Left kidney (tissue), 2 donors: ENCODE data around the gene MPRIP. TPM values are rescaled to one million over a fixed set of nuclear protein-coding genes. Genes with fewer than 3 reads are reported as not detected.
A peak's percentile ranks its signal among the peaks of the same experiment; 100 is the strongest.
"Not testable (repeated sequence)": the region's sequence is repeated elsewhere in the genome, so short reads cannot be mapped to it uniquely, and the experiment has no call there.

Source experiments
- DNase-seq: peaks from one replicate; pipeline ENCODE4 v3.0.0-alpha.2; 2013
- polyA plus RNA-seq: library from polyadenylated mRNA; unstranded; fragments of 120-200 nt; gene quantifications from one replicate; pipeline ENCODE4 v1.2.1, GENCODE V29; 2013; ENCODE audit not compliant: insufficient read length

Gene MPRIP
- polyA plus RNA-seq, 1 donor, result 169 TPM

DNA sequence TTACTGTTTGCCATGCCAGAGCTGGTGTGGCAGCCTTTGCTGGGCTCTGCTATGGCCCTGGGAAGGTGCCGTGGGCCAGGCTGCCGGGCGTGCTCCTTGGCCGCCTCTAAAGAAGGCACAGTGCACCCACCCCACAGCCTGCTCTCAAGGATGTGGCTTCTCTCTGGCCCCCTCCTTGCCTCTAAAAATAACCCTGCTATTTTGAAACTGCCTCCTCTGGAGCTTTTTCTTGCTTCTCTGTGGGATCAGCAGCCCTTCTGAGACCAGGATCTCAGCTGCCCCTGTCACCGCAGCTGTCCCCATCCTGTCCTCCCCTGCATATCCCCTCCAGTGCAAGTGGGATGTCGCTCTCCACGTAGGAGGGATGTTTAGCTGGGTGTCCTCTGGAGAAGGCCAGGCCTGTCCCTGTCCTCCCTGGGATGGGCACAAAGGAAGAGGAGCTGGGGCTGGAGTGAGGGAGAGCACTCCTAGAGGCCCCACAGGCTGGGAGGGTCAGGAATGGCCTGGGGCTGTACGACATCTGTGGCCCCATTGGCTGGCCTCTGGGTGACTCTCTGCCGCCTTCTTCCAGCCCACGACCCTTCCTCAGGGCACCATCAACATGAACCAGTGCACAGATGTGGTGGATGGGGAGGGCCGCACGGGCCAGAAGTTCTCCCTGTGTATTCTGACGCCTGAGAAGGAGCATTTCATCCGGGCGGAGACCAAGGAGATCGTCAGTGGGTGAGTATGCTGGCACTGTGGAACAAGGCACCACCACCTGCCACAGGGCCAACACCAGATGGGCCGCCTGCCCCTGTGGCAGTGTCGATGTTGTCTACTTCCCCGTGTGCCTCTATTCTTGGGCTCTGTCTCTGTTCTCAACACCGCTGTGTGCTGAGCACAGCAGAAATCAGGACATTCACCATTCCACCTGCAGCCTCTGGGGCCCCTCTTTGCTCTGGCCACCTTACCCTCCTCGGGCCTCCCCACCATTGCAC lies 84.2 kb downstream of the MPRIP start:
- DNase-seq, result no peak

DNA sequence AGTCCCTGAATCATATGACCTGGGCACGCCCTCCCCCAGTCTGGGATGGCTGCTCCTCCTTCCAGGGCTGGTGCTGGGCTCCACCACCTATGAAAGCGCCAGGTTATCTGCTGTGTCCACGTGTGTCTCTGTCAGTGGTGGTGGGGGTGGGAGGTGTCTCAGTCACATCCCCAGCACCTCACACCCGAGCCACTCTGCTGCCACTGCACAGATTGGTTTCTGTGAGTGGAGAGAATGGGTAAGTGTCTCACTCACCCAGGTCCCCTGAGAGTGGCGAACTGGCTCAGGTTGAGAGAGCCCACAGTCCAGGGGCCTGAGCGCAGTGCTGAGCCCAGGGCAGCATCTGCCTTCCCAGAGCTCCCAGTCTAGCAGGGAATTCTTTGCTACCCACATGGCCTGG lies 84.9 kb downstream of the MPRIP start:
- no peak for DNase-seq

DNA sequence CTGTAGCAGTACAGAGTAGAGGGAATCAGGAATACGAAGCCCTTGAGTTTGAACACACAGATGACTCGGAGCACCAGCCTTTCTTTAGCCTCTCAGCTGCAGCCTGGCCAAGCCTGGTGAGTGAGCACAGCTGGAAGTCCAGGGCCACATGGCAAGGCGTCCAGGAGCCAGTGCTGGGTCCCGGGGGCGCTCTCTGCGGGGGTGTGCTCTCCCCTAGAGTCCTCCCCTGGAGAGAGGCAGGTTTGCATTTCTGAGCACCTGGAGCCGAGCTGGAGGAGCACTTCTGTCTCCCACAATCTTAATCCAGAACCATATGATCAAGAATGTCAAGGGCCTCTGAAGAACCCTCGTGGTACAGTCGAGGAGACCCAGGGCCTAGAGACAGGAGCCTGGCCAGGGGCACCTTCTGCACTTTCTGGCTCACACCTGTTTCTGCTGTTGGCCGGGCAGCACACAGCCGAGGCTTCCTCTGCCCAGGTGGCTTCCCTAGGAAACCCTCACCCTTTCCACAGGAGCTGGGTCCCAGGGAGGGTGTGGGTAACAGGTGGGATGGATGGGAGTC lies 85.6 kb downstream of the MPRIP start:
- DNase-seq, result no peak

DNA sequence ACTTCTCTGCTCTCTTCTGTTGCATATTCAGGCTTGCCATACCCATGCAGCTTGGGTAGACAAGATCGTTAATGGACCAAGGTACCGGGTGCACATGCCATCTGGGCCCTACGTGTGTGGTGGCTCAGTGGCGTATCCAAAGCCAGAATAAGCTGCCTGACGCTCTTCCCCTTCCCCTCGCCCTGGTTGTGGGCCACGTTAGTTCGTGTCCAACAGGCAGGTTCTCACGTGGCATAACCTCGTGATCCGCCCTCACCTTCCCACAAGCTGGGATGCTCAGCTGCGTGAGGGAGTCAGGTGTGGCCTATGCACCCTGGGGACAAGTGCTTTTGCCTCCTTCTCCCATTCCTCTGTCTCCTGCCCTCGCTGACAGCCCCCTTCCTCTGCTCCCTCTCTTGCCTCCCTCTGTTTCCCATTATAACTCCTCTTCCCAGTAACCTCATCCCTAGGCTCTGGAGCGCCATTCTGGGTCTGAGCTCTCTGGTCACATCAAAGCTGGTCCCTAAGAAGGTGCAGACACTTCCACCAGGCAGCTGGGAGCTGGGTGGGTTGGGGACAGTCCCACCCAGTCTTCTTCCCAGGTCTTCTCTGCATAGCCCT lies 86.3 kb downstream of the MPRIP start:
- no peak for DNase-seq

DNA sequence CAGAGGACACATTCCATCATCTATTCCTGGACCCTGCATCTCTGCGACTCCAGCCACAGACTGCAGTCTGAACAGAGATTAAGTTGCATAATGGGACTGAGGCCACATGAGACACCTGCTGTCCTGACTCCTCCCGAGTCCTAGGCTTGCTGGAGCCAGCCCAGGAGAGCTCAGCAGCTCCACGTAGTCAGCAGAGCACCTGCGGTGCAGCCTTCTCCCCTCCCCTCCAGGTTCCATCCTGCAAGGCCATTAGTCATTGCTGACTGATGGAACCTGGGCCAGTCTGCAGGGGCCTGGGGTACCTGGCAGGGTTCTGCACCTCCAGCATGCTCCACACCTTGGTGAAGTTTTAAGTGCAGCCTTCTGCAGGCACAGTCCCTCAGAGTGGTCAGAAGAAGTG lies 87.2 kb downstream of the MPRIP start:
- no peak for DNase-seq

DNA sequence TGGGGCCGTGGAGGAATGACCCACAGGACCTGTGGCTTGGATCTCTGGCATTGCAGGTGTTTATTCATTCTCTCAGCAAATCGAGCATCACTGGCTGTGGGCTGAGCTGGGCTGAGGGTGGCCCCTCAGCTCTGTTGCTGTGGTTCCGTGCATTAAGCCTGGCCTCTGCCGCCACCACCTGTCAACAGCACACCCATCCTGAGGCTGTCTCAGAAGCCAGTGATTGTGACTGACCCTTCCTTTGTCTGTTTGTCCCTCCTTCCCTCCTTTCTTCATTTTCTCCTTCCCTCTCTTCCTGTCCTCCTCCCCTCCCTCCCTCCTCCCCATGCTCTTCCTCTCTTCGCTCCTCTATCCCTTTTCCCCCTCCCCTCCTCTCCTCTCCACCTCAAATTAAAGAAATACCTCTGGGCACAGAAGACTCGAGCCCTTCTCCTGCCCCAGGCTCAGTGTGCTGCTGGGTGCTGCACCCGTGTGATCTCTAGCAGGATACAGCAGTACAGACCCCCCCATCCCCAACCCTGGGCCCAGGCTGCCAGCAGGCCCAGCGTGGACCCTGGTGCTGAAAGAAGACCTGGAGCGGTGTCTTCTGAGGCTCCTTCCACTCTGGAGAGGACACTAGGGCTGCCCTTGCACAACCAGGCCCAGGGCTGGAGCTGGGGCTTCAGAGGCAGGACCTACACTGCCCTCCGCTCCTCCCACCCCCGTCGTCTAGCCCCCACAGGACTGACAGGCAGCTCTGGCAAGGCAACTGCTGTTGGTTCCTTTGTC lies 88.0 kb downstream of the MPRIP start:
- DNase-seq, result no peak

DNA sequence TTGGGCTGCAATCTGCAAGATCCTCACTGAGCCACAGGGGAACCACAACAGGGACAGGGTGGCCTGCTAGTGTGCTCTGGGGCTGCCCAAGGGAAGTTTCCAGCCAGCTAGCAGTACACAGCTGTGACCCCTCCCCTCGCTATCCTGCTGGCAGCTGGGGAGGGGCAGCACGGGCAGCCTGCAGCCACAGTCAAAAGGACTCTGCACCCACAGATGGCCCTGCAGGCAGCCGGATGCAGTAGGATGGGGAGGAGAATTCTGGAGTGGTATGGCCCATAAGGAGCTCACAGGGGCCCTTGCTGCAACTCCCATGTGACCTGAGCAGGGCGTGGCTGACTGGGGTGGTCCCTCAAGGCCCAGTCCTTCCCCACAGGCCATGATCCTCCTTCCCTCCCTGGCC lies 89.6 kb downstream of the MPRIP start:
- DNase-seq, result no peak

DNA sequence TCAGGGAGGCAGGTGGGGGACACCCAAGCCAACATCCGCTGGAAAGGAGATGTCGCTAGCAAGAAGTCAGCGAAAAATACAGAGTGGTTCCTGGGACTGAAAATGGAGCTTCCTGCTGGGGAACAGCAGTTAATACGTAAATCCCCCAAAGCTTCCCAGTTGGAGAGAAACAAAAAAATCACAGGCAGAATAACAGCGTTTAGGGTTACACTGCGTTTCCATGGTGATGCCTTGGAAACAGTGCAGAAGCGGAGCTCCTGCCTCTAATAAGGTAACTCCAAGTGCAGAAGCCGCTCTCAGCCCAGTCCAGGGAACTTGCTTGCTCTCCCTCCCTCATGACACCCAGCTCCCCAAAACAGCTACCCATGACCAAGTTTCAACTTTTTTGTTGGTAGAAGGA lies 90.5 kb downstream of the MPRIP start:
- DNase-seq, result peak; percentile 76

DNA sequence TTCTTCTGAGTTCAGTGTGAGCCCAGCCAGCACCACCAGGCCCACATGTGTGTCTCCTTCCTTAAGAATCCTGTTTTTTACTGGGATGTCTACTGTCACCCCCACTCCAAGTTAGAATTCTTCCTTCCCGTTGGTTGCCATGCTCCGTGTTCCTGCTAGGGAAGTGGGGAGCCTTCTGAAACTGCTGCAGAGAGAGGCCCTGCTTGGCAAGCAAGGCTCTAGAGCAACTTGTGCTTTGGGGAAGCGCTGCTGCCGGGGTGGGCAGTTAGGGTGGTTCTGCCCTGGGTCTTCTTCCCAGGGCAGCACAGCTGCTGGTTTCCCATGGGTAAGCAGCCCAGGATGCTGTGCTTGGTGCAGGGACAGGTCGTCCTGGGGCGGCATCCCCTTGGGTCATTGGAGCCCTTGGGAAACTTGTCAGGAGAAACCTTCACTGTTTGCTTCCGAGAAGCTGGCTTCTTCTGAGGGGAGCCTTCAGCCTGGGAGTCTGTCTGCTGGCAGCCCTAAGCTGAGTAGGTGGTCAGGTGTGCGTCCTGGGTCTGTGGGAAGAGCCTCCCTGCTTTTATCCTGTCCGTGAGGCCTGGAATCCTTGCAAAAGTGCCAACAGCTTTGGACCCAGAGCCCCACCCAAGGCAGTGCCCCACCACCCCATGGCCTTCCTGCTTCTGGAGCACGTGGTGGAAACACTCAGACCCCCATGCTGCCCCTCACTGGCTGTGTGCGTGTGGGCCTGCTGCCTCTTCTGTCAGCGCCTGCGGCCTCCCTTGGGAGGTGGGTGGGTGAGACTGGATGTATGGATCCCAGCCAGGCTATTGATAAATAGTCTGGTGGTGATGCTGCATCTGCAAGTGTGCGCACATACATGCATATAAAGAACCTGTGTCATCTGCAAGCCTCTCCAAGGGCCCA lies 92.0 kb downstream of the MPRIP start:
- DNase-seq, result no peak

DNA sequence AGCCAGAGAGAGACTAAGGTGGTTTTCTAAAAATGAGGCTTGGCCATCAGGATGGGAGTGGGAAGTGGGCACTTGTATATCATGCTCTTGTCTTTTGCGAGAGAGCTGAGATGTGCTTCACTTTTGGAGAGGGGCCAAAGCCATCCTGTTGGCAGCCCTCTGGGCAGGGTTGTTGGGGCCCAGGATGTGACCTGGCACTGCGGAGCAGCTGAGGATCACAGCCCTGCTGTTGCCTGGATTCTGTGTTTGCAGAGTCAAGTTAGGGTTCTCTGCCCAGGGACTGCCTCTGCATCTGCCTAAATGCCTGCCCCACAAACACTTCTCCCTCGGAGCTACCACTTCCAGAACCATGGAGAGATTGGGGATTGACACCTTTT lies 92.7 kb downstream of the MPRIP start:
- no peak for DNase-seq

DNA sequence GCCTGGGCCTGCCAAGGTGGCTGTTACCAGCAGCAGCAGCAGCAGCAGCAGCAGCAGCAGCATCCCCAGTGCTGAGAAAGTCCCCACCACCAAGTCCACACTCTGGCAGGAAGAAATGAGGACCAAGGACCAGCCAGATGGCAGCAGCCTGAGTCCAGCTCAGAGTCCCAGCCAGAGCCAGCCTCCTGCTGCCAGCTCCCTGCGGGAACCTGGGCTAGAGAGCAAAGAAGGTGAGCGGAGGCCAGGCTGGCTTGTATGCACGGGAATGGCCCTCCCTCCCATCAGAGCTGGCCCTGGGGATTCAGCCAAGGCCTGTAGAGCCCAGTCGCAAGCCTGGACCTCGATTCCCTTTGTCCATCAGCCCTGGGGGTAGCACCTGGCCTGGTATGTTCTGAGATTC lies 94.0 kb downstream of the MPRIP start:
- not testable (repeated sequence) for DNase-seq

DNA sequence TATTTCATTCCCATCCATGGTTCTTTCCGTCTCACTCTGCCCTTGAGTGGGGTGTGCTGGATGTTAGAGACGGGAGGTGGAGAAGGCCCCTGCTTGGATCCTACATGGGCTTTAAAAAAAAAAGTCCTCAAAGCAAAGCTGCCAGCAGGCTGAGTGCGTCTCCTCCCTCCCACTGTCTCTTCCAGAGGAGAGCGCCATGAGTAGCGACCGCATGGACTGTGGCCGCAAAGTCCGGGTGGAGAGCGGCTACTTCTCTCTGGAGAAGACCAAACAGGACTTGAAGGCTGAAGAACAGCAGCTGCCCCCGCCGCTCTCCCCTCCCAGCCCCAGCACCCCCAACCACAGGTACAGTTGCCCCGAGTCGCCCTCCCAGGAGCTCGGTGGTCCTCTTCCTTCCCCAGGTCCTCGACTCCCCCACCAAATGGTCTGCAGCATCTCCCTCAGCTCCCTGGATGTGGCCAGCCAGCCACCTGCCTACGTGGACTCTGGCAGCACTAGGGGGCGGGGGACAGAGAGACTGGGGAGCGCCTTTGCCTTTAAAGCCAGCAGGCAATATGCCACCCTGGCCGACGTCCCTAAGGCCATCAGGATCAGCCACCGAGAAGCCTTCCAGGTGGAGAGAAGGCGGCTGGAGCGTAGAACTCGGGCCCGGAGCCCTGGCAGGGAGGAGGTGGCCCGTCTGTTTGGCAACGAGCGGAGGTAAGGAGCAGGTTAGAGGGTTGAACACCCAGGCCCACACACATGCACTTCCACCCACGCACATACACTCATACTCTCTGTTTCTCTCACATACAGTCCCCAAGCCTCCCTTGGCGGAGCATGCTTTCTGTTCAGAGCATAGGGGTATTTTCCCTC lies 95.7 kb downstream of the MPRIP start:
- no peak for DNase-seq

DNA sequence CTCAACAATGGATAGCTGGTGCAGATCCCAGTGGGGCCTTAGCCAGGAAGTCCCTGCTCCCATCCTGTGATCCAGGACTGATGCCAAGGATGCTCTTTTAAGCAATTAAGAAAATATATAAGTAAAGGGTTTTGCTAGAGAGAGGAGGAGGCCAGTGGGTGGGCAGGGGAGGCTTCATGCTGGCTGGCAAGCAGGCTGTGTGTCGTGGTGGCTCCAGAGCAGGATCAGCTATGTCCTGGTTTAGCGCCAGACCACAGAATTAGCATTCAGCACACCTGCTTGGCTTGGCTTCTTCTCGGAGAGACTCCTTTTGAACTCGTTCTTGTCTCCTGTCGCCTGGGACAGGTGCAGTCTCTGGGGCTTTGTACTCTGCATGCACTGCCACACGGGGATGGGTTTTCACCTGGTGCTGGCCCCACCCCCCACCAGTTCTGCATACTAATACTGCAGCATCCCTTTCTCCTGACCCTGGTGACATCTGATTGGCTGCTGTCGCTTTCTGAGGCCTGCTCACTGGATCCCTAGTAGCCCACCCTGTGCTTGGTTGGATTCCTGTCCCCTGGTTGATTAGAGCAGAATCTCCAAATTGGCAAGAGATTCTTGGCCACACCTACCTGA lies 97.8 kb downstream of the MPRIP start:
- no peak for DNase-seq

DNA sequence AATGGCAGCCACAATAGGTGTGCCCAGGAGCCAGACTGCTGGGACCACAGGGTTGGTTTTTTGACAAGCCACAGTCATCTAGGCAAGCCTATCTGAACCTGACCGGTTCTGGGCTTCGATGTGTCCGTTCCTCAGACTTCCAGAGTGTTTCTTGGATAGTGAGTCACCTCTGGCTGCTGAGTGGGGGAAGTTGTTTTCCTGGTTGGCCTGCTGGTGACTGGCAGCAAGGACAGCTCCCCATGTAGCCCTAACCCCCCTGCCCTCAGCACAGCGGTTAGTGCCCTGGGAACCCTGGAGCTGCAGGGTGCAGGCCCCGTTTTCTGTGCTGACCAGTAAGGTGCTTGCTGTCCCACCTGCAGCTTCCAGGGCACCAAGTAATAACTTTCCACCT lies 98.3 kb downstream of the MPRIP start:
- no peak for DNase-seq

DNA sequence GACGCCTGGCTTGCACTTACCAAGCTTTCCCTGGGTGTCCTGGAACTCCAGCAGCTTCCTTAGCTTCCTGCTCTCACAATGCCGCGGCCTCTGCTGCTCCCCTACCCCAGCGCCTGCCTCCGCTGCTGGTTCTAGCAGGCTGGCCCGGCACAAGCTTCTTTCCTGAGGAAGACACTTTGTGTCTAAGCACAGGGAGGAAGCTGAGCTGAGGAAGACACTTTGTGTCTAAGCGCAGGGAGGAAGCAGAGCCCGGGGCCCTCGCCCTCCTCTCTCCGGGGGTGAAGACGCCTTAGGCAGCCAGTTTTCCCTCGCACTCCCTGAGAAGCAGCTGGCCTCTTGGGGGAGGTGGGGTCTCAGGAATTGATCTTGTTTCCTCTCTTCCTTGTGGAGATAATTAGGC lies 99.0 kb downstream of the MPRIP start:
- DNase-seq, result no peak

DNA sequence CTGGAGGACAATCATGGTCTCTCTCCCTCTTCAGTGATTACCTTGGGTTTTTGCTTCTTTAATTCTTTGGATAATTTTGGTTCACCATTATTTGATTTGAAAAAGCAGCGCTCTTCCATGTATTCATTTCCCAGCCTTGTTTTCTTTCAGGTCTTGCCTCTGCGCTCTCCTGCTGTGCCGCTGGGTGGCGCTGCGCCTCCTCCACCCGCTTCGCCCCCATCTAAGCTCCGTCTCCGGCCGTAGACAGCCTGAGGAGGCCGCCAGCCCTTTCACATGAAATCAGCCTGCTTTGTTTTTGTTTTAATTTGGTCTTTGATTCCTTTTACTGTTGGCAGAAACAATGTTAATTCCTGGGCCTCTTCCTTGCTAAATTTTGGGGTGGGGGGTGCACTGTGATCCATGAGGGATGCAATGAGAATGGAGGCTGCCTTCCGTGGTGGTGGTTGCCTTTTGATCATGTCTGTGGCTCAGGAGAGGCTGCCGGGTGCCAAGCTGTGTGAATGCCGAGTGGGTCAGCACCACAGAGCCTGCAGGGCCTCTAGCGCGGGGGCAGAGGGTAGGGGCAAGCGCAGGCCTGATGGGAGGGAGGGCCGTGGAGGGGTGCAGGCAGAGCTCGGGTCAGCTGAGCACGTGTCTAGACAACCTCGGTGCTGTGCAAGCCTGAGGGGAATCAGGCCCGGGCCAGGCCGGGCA lies 99.7 kb downstream of the MPRIP start:
- DNase-seq, result no peak

DNA sequence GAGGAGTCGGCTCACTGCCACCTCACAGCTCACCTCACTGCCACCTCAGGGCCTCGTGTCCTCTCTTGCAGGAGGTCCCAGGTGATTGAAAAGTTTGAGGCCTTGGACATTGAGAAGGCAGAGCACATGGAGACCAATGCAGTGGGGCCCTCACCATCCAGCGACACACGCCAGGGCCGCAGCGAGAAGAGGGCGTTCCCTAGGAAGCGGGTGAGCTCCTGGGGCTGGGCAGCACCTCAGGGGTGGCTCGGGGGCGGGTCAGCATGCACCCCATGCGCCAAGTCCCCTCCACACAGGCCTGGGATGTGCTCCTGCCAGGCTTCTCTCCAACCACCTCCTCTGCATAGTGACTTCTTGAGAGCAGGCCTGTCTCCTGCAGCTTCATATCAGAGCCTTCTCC lies 100.3 kb downstream of the MPRIP start:
- no peak for DNase-seq

DNA sequence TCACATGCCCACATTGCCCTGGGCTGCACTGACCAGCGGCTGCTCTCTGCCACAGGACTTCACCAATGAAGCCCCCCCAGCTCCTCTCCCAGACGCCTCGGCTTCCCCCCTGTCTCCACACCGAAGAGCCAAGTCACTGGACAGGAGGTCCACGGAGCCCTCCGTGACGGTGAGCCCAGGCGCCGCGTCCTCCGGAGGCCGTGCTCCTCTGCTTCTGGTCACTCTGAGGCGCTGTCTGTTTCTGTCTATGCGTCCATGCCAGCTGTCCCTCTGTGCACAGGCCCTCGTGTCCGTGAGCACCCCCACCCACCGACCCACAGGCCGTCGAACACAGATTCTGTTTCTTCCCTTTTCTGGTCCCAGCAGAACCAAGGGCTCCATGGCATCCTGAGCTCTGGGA lies 101.2 kb downstream of the MPRIP start:
- no peak for DNase-seq

DNA sequence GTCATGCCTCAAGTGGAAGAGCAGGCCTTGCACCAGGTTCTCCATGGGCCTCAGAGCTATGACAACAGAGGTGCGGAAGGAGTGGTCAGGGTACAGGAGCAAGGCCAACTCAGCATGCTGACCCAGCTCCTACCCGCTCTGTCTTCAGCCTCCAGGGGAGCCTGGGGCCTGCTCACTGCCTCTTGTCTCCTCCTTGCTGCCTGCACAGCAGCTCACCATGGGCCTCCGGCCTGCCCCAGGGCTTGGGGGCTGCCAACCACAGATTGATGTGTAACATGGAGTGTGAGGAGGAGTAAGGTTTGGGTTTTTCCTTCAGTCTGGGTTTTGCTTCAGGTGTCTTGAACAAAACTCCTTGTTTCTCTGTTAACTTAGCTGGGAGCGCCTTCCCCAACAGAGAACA lies 101.8 kb downstream of the MPRIP start:
- DNase-seq, result no peak
